ENCODE measurements around the gene OR4A47.
"Not testable (repeated sequence)": the region's sequence is repeated elsewhere in the genome, so short reads cannot be mapped to it uniquely, and the experiment has no call there.

The OR4A47 gene, protein sequence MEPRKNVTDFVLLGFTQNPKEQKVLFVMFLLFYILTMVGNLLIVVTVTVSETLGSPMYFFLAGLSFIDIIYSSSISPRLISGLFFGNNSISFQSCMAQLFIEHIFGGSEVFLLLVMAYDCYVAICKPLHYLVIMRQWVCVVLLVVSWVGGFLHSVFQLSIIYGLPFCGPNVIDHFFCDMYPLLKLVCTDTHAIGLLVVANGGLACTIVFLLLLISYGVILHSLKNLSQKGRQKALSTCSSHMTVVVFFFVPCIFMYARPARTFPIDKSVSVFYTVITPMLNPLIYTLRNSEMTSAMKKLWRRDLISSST

DNA sequence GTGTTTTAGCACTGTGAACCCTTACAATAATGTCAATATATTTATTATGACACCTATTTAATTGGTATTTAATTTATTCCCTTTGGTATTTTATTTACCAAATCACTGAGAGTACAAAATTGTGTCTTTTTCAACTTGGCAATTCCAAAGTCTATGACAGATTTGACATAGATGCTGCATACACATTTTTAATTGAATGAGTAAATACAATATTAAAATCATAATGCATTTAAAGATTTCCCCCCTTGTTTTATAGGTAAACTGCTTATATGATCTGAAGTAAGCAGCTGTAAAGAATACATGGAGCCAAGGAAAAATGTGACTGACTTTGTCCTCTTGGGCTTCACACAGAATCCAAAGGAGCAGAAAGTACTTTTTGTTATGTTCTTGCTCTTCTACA is at the start of gene OR4A47:
OR4A47 (plus strand) TSS at position 301 of the 400 bp plus-strand sequence; CDS start at position 301, 0 bp downstream.
- not testable (repeated sequence) for DNase-seq

DNA sequence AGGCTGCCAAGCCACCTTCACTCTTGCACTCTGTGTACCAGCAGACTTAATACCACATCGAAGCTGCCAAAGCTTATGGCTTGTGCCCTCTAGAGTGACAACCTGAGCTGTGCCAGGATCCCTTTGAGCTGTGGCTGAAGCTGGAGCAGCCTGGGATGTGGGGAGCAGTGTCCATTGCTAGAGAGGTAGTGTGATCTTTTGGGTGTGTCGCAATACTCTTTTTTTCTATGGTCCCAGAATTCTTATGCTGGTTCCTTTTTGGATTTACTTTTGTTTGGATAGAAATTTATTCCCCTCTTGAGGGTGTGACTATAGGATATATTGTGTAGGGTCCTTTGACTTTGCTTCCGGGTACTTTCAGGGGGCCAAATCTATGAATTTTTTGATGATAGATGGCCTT is 32.7 kb upstream of the OR4A47 start:
- DNase-seq: not testable (repeated sequence)

DNA sequence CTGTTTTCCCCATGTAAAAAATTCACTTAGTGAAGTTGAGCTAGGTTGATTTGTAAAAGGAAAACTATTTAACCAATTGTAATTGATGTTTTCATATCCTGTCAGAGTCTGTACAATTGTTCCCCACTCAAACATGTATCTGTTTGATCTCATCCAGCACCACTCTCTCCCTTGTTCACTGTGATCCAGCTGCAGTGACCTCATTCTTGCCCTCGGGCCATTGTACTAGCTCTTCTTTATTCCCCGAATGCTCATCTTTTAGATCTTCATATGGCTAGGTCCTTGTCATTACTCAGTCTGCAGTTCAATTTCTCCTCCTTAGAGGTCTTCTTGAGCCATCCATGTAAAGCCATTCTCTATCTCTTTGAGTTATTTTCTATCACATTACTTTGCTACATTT is 14.6 kb upstream of the OR4A47 start:
- DNase-seq: not testable (repeated sequence)

DNA sequence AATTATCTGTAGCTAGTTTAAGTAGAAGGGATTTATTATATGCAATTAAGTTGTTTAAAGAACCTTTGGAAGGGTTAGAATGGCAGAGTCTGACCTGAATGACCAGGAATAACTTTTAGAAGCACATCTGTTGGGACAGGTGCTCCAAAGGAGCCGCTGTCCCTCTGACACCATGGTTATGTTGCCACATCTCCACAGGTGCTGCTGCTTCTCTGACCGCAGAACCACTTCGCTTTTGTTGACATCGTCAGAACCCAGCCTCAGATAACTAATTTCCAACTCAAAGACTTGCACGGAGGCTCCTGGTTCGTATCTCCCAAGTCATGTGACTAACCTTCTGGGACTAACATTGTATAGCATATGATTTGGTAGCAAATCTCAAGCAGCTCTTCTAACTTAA is 13.9 kb upstream of the OR4A47 start:
- not testable (repeated sequence) for DNase-seq

DNA sequence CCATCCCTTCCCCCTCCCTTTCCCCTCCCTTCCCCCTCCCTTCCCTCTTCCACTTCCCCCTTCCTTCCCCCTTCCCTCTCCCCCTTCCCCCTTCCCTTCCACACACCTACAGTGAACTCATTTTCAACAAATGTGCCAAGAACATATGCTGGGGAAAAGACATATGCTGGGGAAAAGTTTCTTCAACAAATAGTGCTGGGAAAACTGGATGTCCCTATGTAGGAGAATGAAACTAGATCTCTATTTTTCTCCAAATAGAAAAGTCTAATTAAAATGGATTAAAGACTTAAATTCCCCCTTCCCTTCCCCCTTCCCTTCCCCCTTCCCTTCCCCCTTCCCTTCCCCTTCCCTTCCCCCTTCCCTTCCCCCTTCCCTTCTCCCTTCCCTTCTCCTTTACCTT is 17.6 kb downstream of the OR4A47 start:
- DNase-seq: not testable (repeated sequence)

DNA sequence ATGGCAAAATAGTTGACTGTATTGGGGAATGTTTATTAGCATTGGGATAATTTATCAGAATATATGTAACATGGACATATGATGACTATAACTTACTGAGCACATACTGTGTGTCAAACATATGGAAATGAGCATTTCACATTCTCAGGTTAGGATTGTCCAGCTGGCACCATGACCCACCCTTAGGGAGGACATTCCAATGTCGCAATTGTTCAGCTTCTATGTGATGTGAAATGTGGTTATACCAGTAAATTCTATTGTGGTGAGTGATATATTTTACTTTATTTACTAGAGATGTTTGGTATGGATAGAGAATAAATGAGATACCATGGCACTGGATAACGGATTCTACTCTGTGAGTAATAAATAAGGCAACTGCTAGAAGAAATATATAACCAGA is 50.4 kb downstream of the OR4A47 start:
- DNase-seq: no peak

Measured in cortex of kidney (tissue), 1 donor.